GM21717 (cell line): Measurements from ENCODE around the gene RPP30.
A peak's percentile ranks its signal among the peaks of the same experiment; 100 is the strongest.

Experiments
- ATAC-seq: cut with Tn5 transposase; IDR thresholded peaks from one replicate; pipeline ENCODE4 v1.9.1; 2021; ENCODE audit warnings: mild to moderate bottlenecking, moderate library complexity; ENCODE audit not compliant: unreplicated experiment

Gene RPP30

DNA sequence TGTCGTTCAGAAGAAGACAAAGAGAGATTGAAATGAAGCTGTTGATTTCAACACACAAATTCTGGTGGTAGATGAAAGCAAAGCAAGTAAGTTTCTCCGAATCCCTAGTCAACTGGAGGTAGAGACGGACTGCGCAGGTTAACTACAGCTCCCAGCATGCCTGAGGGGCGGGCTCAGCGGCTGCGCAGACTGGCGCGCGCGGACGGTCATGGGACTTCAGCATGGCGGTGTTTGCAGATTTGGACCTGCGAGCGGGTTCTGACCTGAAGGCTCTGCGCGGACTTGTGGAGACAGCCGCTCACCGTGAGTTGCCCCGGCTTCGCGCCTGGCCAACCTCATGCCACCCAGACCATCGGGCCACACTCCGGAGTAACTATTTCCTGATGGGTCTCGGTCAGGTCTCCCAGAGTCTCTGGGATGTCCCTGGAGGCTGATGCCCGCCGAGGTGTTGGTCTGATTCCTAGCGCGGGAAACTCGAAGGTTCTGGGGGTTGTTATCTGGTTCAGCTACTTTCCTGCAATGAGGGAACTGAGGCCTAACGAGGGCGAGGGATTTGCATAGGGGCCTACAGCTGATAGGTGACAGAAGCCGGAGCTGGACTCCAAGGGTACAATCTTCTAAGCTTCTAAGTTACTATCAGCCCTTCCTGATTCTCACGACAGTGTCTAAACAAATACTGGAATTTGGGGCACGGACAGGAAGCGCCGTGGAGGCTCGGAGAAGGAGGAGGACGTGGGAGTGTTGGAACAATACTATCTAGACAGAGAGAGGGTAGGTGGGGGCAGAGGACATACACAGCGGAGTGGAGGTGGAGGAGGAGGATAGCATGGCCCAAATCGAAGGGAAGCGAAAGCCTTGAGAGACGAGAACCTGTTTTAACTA, at the start of gene RPP30:
TSS of gene RPP30 (plus strand) at position 209 of the 882 bp plus-strand sequence. CDS start at position 222, 13 bp downstream.
- peak; percentile 98 for ATAC-seq

GRCh38 chr10:90822508-90822907, 49.3 kb upstream of the RPP30 start:
- no peak for ATAC-seq

- ATAC-seq, result no peak
These were observed 39.7 kb upstream of the RPP30 start for GRCh38 chr10:90832111-90832510.

- no peak for ATAC-seq
These were observed 37.4 kb upstream of the RPP30 start for GRCh38 chr10:90834326-90834725.

DNA sequence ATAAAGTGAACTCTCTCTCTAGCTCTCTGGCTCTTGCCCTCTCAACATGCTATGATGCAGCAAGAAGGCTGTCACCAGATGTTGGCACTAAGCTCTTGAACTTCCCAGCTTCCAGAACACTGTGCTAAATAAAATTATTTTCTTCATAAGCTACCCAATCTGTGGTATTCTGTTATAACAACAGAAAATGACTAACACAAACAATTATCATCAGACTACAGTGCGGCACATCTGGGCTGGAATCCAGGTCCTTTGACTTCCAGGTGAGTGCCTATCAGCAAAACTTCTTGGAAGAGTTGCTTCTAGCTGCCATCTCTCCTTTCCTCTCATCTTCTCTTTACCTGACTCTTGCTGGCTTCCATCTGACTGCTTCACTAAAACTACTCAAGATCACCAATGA, 34.3 kb upstream of the RPP30 start:
- no peak for ATAC-seq

DNA sequence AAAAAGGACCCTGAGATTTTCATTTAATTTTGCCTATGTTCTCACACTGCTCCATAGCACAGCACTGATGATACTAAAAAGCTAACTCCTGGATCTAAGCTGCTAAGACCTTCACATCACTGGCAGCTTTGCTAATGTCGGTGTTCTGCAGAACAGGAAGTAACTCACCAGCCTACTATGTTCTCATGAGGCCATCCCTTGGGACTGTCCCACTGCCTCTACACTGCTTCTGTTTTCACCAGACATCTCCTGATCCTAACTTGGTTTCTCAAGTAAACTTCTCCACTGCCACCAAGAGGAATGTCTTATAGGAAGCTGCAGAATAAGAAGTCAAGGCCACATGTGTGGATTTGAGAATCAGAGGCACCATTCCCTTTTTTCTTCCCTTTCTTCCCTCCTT, 29.0 kb upstream of the RPP30 start:
- ATAC-seq, result no peak

GRCh38 chr10:90845726-90846125, 26.0 kb upstream of the RPP30 start:
- ATAC-seq, result no peak

- ATAC-seq, result no peak
These were observed 25.0 kb upstream of the RPP30 start for GRCh38 chr10:90846746-90847145.

GRCh38 chr10:90847436-90847835, 24.3 kb upstream of the RPP30 start:
- no peak for ATAC-seq

GRCh38 chr10:90849956-90850749, 21.6 kb upstream of the RPP30 start:
- no peak for ATAC-seq

DNA sequence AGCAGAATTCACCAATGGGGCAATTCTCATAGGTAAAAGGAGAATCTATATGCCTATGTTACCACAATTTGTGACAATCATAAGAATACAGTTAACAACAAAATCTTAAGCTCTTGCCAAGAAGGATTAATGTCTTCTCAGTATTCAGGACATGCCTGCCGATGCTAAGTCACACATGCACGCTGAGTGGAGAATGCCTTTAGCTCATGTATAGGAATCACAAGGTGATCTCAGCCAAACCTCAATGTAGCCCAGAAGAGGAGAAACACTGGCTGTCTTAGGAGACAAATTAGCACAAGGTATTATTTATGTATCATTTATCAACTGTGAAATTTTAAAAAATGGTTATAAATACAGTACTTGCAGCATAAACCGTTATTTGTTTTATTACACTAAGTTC, 16.6 kb upstream of the RPP30 start:
- ATAC-seq, result no peak

GRCh38 chr10:90856261-90856660, 15.5 kb upstream of the RPP30 start:
- ATAC-seq, result no peak

- ATAC-seq, result no peak
These were observed 14.7 kb upstream of the RPP30 start for GRCh38 chr10:90856964-90857634.

GRCh38 chr10:90857635-90858460, 13.9 kb upstream of the RPP30 start, which contains the start of gene HTR7:
HTR7 (minus strand) TSS chr10:90858039; CDS start chr10:90857671, 368 bp downstream.
- peak; percentile 57 for ATAC-seq

GRCh38 chr10:90858461-90858968, 13.3 kb upstream of the RPP30 start:
- no peak for ATAC-seq

DNA sequence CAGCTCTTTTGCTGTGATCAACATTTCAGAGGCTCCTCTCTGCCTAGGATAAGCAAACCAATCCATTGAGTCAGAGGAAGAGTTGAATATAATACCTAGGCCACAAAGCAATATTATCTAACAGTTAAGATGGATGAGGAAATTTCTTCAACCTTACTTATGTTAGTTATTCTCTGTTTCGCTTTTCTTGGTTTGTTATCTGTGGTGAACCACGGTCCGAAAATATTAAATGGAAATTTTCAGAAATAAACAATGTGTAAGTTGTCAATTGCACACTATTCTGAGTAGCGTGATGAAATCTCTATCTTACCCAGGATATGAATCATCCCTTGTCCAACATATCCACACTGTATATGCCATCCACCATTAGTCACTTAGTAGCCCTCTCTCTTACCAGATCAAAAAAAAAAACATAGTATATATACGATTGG, 12.4 kb upstream of the RPP30 start:
- no peak for ATAC-seq

GRCh38 chr10:90860790-90861189, 11.0 kb upstream of the RPP30 start:
- ATAC-seq, result no peak

GRCh38 chr10:90862908-90863514, 8.8 kb upstream of the RPP30 start:
- ATAC-seq, result no peak

- ATAC-seq, result no peak
These were observed 6.4 kb upstream of the RPP30 start for GRCh38 chr10:90865401-90865800.
